NK-92 (cell line): ENCODE results near the gene TRMT6.

Experiments used
- DNase-seq: peaks from one replicate; lab custom pipeline; 2025; ENCODE audit not compliant: unreplicated experiment; lab: John Stamatoyannopoulos, UW

The TRMT6 gene, protein sequence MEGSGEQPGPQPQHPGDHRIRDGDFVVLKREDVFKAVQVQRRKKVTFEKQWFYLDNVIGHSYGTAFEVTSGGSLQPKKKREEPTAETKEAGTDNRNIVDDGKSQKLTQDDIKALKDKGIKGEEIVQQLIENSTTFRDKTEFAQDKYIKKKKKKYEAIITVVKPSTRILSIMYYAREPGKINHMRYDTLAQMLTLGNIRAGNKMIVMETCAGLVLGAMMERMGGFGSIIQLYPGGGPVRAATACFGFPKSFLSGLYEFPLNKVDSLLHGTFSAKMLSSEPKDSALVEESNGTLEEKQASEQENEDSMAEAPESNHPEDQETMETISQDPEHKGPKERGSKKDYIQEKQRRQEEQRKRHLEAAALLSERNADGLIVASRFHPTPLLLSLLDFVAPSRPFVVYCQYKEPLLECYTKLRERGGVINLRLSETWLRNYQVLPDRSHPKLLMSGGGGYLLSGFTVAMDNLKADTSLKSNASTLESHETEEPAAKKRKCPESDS

DNA sequence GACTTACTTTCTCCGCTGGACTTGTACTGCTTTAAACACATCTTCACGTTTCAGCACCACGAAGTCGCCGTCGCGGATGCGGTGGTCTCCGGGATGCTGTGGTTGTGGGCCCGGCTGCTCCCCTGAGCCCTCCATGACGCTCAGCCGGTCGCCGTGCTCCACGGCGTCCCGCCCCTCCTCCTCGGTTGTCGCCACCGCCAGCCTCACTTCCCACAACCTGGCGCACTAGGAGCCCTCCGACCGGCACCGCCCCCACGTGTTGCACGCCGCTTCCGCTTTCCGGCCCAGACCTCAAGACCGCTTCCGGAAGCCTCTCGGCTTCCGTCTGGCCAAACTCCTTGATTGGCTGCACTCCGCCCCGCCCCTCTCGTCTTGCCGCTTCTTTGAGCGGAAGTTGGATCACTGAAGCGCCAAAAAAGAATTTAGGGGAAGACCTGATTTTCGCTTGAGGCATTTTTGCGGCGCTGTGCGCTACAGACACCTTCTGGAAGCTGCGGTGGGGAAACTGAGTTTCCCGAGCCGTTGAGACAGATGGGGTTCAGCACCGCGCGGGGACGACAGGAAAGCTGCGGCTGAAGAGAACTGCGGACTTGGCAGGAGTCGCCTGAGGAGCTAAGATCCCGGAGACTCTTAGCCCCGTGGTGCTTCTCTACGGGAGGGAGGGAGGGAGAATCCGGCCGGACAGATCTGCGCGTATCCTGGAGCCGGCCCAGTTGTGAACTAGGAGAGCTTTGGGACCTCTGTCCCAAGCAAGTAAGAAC, at the start of gene TRMT6, which contains the start of gene MCM8:
Gene TRMT6 (minus strand): TSS at position 263 of the 761 bp plus-strand sequence. CDS start 128 bp downstream, at position 135.
Gene MCM8 (plus strand): TSS at position 382 of the 761 bp plus-strand sequence. CDS start 1,364 bp downstream, outside the sequence.
- peak; percentile 86 for DNase-seq

DNA sequence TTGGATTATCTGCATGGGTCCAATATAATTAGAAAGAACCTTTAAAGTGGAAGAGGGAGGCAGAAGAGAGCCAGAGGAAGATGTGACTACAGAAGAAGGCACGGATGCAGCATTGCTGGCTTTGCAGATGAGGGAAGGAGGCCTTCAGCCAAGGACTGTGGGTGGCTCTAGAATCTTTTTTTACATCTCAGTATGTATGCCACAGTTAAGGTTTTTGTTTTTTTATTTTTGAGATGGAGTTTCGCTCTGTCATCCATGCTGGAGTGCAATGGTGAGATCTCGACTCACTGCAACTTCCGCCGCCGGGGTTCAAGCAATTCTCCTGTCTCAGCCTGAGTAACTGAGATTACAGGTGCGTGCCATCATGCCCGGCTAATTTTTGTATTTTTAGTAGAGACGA, 49.5 kb upstream of the TRMT6 start:
- no peak for DNase-seq

DNA sequence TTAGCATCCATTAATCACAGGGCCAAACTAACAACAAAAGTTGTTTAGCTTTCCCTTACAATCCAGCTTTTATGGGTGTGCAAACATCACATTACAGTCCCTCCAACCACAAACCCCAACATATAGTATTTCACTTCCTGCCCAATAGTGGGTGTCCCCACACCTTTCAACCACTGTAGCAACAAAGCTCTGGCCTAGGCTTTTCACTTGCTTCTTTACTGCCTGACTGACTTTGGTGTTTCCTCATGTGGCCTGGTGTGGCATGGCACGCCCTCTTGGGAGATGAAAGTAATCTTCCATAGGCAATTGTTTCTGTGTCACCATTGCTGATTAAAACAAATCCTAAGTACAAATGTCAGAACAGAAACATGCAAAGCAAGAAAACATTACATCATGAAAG, 46.4 kb upstream of the TRMT6 start:
- no peak for DNase-seq

DNA sequence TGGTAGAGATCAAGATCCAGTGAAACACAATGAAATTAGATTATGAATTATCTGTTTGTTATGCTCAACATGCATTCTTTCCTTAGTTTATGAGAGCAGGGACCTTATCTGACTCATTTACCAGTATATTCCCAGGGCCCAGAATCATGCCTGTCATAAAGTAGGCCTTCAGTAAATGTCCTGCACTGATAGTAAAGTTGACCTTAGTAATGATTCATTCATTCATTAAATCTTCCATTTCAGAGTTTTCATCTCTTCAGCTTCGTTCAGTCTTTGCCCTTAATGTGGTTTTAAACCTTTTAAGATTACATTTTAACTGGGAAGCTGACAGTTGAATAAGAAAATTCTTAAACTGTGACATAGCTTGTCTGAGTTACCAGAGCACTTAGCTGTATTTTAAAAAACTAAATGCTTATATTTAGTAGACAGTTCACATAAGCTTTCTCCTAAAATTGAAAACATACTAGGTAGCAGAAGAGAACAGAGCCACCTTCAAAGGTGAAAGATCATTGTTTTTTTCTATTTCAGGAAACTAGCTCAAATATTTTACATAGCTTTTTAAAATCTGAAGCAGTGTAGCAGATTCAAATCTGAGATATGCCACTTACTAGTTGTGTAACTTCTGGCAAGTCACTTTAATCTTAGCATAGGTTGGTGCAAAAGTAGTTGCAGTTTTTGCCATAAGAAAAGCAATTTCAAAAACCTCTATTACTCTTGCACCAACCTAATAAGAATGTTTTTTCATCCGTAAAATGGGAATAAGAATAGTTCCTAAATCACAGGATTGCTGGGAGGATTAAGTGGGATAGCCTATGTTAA, 41.5 kb upstream of the TRMT6 start:
- no peak for DNase-seq

DNA sequence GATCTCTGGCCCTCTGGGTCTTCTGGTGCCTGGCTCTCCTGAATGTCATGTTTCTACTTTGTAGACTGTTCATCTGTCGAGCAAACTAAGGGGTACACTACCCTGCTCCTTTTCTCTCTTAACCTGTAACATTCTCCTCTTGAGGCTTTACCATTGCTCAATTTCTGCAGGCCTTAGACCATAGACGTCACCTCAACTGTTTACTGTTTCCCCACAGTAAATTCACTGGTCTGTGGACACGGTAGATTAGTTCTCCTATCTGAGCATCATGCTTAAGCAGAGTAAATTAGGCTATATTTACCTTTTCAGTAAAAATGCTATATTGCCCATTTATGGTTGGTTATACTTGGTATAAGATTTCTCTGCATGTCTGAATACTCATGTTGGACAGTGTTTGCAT, 40.6 kb upstream of the TRMT6 start:
- DNase-seq, result no peak

DNA sequence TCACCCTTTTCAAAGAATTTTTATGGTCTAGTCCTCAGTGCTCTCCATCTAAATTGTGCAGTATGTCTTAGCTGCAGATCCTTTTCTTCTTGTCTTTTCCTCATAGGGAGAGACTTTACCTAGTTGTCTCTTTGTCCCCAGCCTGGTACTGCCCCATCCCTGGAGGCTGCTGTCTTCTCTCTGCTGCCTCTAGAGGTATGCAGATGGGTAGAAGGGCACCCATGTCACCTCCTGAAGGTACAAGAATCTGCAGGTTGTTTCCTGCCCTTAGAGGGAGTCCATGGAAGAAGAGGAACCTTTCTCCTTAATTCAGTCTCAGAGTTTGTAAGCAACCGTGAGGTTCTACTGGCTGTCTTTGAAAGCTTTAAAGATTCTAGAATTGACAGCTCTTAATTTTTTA, 39.2 kb upstream of the TRMT6 start:
- DNase-seq, result no peak

DNA sequence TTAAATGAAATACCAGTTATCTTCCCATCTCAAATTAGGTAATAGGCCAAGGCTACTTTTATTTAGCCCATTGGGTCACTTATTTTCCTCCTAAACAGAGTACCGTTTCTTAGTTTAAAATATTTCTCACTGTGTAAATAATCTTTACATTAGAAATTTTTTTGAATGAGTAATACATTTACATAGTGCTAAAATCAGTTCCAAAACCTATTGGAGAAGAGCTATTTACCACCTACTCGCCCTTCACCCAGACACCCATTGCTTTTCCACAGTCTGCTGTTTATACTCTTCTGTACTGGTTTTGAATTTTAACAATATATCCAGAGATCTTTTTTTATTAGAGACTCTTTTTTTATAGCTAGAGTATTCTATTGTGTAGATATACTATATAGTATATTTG, 37.0 kb upstream of the TRMT6 start:
- no peak for DNase-seq

DNA sequence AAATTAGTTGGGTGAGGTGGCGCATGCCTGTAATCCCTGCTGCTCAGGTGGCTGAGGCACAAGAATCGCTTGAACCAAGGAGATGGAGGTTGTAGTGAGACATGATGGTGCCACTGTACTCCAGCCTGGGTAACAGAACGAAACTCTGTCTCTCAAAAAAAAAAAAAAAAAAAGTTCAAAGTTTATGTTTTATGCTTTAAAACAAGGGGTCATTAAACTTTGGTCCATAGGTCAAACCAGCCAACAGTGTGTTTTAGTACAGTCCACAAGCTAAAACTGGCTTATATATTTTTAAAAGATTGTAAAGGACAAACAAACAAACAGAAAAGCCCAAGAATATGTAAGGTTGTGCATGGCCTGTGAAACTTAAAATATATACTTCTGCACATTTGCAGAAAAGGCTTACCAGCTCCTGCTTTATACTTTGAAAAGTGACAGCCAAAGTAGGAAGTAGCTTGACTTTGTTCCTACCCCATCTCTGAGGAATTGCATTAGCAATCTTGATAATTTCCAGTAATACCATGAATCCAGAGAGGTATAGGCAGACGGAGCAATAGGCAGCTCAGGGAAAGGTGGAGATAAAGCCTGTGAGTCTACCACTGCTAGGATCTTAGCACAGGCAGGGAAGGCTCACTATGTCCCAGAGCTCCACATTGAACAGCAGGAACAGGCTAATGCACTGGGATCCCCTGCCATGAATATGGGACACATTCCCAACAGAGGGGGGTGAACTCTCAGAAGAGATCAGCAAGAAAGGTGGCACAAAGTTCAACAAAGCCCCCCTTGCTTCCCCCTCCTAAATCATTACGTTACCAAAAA, 30.6 kb upstream of the TRMT6 start:
- no peak for DNase-seq

DNA sequence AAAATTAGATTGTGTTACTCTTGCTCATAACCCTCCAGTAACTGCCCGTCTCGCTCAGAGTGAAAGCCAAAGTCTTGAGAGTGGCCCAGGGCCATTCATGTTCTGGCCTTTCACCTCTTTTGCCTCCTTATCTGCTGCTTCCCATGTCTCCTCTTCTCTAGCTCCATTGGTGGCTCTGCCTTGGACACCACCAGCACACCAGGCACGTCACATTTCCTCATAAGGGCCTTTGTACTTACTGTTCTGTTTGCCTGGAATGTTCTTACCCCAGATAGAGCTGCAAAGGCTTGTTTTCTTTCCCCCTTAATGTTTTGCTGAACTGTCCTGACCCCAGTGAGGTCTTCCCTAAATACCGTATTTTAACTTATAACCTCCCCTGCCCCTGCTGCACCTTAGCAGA, 29.5 kb upstream of the TRMT6 start:
- no peak for DNase-seq

DNA sequence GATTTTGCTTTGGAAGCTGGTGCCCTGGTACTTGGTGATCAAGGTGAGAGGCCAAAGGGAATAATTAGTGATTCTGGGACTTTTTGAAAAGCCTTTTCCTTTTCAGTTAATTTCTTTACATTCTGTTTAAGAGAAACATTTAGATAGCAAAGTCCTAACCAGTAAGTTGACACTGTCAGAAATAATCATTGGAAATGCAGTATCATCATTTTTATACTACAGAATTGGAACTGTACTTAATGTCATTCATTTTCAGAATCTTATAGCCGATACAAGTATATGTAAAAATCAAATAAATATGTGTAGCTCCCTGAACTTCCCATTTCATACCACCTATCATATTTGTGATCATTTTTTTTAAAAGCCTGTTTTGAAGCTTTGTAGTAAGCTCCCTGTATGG, 27.6 kb upstream of the TRMT6 start:
- DNase-seq, result no peak

DNA sequence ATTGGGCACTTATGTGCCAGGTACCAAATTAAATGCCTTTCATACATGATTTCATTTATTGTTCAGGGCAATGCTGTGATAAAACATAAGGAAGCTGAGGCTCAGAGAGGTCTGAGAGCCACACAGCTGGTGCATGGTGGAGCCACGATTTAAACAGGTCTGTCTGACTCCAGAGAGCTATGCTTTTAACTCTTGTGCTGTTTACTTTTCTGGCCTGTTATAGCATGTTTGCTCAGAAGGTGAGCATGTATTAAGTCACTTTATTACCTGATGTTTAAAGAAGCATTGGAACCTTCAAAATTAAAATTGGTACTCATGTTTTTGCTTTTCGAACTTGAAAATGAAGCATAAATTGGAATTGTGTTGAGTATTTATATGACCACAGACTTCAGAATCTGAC, 26.9 kb upstream of the TRMT6 start:
- DNase-seq, result no peak

DNA sequence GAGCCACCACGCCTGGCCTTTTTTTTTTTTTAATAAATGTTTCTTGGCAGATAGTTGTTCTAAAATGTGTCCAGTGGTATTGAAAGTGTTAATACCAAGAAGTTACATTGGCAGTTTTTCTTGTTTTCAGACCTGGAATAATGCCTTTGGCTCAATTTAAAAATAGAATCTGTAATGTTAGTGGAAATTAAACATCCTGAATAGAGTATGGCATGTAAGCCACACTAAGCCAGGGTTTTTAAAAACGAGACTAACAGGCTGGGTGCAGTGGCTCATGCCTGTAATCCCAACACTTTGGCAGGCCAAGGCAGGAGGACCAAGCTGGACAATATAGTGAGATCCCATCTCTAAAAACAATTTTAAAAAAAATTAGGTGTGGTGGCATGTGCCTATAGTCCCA, 25.4 kb upstream of the TRMT6 start:
- DNase-seq, result no peak

DNA sequence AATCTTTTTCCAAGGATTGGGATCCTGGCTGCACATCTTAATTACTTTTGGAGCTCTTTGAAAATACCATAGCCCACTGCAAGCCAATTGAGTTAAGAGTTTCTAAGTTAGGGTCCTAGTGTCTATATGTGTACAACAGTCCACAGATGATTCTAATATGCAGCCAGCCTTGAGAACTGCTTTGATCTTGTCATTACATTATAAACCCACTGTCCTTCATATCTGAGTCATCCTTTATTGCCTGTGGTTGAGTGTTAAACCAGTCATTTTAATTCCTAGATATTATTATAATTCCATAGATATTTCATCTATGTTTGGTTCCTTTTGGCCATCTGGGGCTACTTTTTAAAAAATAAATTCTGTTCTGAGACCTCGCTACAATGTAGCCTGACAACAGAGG, 24.2 kb upstream of the TRMT6 start:
- DNase-seq, result no peak

DNA sequence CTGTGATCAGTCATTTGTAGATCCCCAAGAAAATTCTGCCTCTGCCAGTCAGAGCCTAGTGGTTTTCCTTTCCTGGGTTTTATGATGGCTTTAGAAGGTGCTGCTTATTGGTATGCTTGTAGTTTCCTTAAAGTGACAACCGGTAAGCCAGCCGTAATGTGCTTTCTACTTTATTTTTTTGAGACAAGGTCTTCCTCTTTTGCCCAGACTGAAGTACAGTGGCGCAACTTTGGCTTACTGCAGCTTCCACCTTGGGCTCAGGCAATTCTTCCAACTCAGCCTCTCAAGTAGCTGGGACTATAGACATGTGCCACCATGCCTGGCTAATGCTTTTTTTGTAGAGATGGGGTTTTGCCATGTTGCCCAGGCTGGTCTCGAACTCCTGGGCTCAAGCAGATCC, 23.6 kb upstream of the TRMT6 start:
- DNase-seq, result no peak

DNA sequence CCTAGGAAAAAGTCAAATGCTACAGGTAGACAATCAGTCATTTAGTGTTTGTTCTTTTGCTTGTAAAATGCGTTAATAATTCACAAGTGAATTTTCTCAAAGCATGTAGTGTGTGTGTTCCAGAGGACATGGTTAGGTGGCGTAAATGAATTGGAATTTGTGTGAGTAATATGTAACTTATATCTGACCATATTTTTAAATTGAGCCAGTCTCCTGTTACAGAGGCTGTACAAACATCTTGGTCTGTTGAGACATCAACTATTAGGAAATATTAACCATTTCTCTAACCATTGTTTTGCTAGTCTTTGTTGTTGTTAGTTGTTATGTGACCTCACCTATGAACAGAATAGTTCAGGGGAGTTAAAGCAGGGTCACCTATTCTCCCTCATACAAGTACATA, 22.8 kb upstream of the TRMT6 start:
- DNase-seq, result no peak

DNA sequence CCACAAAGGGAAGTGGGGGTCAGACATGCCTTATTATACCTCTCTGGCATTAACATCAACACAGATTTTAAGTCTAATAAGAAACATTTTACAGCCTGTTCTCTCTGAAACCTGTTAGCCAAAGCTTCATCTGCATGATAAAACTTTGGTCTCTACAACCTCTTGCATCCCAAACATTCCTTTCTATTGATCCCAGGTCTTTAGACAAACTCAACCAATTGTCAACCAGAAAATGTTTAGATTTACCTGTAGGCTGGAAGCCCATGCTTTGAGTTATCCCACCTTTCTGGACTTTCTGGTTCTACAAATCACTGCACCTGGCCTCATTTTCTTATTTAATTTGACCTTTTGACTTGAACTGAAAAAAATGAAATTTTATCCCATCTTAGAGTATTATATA, 20.9 kb upstream of the TRMT6 start:
- no peak for DNase-seq

DNA sequence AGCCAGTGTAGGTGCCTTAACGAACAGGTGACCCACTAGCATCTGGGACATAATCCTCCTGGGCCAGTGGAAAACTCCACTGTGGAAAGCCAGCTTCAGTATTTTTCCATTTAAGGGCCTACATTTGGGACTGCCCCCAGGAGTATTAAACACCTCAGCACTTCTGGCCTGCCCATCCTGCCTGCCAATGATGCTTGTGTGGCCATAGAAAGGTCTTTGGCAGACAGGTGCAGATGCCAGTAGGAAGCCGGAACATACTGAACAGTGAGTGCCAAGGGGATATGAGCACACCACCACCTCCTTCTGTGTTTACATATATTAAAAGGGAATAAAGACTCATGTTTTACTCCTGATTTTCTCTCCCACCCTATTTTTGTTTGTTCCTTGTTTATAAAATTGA, 20.0 kb upstream of the TRMT6 start:
- DNase-seq, result no peak

DNA sequence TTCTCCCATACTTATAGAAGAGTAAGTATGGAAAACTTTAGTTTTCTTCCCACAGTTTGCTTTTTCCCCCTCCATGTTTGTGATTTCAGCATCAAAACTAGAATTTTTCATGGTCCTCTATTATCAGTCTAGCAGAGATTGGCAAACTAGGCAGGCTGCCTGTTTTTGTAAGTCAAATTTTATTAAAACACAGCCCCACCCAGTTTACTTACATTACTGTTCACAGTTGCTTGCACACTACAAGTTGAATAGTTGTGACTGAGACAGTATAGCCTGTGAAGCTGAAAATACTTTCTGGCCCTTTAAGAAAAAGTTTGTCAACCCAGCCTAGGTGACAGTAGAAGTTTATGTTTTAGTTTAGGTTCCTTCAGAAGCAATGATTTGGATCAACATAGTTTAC, 19.6 kb upstream of the TRMT6 start:
- no peak for DNase-seq

DNA sequence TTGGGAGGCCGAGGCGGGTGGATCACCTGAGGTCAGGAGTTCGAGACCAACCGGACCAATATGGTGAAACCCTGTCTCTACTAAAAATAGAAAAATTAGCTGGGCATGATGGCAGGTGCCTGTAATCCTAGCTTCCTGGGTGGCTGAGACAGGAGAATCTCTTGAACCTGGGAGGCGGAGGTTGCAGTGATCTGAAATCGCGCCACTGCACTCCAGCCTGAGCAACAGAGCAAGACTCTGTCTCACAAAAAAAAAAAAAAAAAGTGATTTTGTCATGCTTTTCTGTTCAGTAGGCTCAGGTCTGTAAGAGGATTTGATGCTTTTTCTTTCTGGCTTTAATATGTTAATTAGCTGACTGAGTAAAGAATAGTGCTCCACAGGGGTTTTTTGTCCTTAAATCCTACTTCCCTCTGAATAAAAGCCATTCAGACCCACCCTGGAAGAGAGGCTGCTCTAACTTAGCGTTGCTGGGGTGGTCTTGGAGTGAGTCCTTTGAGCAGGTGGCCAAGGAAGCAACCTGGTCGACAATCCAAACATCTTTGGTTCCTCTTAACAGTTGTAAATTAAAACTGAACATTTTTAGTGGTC, 19.1 kb upstream of the TRMT6 start:
- DNase-seq, result no peak

DNA sequence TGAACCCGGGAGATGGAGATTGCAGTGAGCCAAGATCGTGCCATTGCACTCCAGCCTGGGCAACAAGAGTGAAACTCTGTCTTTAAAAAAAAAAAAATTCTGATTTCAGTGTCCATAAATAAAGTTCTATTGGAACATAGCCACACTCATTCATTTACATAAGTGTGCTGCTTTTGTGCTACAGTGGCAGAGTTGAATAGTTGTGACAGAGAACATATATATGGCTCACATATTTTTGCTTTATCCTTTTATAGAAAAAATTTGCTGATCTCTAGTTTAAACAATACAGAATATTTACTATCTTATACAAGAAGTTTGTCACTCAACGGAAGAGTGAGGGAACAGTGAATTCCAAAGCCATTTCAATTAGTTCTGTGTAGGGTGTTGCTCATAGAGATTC, 18.1 kb upstream of the TRMT6 start:
- DNase-seq, result no peak
